SU-DHL-6 (cell line): Measurements from ENCODE around the gene MAGEA9B.
"Not testable (repeated sequence)": the region's sequence is repeated elsewhere in the genome, so short reads cannot be mapped to it uniquely, and the experiment has no call there.

Source experiments
- EZH2phosphoT487 ChIP-seq: fragments of 200-600 bp; sonication (generic), shearing (Covaris generic); conservative IDR thresholded peaks from 2 replicates; pipeline ENCODE4 v1.6.1; 2018; ENCODE audit warnings: mild to moderate bottlenecking, antibody characterized with exemption, low read length, moderate library complexity, mixed read lengths
- TF ChIP-seq, protein P1 (sequence below): fragments of 200-600 bp; sonication (generic); IDR thresholded peaks from one replicate; pipeline ENCODE4 v1.5.1; 2017; ENCODE audit warnings: antibody characterized with exemption, mild to moderate bottlenecking, low read length, moderate library complexity; ENCODE audit not compliant: insufficient read depth, poor library complexity, severe bottlenecking

- TF ChIP-seq, protein P1, sequence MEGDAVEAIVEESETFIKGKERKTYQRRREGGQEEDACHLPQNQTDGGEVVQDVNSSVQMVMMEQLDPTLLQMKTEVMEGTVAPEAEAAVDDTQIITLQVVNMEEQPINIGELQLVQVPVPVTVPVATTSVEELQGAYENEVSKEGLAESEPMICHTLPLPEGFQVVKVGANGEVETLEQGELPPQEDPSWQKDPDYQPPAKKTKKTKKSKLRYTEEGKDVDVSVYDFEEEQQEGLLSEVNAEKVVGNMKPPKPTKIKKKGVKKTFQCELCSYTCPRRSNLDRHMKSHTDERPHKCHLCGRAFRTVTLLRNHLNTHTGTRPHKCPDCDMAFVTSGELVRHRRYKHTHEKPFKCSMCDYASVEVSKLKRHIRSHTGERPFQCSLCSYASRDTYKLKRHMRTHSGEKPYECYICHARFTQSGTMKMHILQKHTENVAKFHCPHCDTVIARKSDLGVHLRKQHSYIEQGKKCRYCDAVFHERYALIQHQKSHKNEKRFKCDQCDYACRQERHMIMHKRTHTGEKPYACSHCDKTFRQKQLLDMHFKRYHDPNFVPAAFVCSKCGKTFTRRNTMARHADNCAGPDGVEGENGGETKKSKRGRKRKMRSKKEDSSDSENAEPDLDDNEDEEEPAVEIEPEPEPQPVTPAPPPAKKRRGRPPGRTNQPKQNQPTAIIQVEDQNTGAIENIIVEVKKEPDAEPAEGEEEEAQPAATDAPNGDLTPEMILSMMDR: not testable (repeated sequence)
- TF ChIP-seq EZH2phosphoT487: not testable (repeated sequence)
Observed at GRCh38 chrX:149551245-149551938, 35.9 kb downstream of the MAGEA9B start.
